ENCODE measurements around the gene RAP1B. TPM values are rescaled to one million over a fixed set of nuclear protein-coding genes. Genes with fewer than 3 reads are reported as not detected.
"Not testable (repeated sequence)": the region's sequence is repeated elsewhere in the genome, so short reads cannot be mapped to it uniquely, and the experiment has no call there.

RAP1B gene
- total RNA-seq, 1 donor from 2014 or later: 134 TPM

DNA sequence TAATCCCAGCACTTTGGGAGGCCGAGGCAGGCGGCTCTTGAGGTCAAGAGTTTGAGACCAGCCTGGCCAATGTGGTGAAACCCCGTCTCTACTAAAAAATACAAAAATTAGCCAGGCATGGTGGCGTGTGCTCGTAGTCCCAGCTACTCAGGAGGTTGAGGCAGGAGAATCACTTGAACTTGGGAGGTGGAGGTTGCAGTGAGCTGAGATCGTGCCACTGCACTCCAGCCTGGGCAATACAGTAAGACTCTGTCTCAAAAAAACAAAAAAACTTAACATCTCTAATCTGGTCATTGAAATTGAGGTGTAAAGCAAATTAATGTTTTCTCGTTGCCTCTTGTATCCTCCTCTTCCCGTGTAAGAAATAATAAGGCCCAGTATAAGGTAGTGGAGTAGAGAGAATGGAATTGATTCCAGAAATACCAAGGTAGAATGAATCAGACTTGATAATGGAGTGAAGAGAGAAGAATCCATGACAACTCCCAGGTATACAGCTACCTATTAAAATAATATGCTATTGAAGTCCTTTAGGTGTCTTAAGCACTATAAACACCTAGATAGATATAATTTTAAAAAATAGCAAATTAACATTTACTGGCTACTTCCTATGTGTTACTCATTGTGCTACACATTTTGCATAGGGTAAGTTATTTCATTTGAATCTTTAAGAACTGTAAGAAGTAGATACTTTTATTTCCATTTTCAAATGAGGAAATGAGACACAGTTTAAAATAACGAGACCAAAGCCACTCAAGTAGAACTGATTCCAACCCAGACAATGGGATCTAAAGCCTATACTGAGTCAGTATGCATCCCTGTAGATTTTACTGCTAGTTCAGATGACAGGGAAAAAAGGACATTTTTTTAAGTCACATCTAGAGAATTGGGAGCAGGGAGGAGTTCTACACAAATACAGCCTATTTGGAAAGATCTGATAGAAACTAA is 23.2 kb downstream of the RAP1B start:
- DNase-seq (ENCODE audit: low read depth in 2 of 2): no peak

DNA sequence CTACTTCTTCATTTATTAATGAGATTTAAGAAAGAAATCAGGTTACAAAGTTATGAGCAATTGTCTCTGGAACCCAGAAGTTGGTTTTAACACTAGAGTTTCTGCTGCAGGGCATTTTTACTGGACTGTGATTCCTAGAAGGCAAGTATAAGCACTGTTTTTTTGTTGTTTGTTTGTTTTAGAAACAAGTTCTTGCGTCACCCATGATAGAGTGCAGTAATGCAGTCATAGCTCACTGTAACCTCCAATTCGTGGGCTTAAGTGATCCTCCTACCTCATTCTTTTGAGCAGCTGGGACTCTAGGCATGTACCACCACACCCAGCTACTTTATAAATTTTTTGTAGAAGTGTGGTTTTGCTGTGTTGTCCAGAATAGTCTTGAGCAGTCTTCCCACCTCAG is 25.6 kb downstream of the RAP1B start:
- DNase-seq (ENCODE audit: low read depth in 2 of 2): no peak

DNA sequence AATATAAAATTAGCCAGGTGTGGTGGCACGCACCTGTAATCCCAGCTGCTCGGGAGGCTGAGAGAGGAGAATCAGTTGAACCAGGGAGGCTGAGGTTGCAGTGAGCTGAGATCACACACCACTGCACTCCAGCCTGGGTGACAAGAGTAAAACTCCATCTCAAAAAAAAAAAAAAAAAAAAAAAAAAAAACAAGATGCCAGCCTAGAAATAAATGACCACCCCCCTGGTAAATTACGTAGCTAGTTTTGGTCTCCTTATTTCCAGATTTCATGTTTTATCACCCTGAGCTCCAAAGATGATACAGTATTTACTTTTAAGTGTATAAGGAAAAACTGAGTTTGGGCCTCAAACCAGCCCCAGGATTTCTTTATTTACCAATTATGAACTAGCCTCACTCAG is 26.7 kb downstream of the RAP1B start:
- DNase-seq (ENCODE audit: low read depth in 2 of 2): not testable (repeated sequence)

DNA sequence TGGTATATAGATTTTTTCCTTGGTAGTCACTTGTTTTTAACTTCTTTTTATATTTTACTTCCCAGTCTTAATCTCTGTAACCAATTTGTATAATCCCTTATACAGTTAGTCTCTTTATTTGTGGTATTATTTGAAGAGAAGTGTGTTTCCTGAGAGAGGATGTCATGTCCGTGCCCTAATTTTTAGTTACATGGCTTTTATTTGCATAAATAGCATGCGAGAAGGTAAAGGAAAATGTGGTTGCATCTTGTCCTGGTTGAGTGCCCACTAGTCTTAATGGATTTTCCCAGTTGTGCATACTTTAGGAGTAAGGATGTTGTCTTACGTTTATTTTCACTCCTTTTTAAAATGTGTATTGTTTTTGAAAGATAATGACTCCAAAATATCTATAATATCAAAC is 27.5 kb downstream of the RAP1B start:
- no peak for DNase-seq (ENCODE audit: low read depth in 2 of 2)

DNA sequence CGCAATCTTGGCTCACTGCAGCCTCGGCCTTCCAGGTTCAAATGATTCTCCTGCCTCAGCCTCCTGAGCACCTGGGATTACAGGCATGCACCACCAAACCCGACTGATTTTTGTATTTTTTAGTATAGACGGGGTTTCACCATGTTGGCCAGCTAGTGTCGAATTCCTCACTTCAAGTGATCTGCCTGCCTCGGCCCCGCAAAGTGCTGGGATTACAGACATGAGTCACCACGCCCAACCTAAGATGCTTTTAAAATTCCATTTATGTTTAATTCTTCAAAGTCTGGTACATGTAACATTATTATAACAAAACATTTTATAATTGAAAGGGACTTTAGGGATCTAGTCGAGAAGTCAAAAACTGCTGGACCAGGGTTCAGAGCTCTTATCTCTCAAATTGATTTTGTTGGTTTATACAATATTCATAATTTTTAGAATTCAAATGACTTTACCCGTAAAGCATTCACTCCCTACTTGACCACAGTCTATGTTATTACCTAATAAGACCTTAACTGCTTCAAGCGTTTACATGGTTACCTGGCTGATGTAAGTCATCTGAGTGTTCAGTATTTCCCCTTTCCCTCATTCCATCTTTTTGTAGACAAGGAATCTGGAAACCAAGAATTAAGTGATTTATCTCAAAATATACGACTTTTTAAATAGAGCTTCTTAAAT is 28.2 kb downstream of the RAP1B start:
- DNase-seq (ENCODE audit: low read depth in 2 of 2): no peak

DNA sequence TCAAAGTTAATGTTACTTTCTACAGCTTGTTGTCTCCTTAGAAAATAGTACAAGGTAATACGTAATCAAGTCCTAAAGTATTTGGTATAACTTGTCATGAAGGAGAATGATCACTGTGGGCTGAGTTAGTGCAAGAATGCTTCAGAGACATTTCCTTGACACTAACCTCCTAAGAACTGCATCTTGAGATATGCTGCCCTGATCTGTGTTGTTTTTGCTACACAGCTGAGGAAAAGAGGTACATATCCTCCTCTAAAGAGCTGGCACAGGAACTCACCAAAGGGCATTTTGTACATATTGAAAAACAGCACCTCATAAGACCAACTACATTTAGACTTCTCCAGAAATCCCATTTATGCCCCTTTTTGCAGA is 28.7 kb downstream of the RAP1B start:
- DNase-seq (ENCODE audit: low read depth in 2 of 2): no peak

DNA sequence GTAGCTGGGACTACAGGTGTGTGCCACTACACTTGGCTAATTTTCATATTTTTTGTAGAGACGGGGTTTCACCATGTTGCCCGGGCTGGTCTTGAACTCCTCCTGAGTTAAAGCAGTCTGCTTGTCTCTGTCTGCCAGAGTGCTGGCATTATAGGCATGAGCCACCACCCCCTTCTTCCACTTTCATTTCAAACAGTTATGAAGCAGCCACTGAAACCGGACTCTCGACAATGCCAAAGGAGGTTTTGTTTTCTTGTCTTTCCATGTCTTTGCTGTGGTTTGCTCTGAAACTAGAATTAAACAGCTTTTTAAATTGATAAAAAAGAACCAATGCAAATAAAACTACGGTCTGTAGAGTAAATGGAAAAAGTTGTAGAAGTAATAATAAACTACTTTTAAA is 30.4 kb downstream of the RAP1B start:
- no peak for DNase-seq (ENCODE audit: low read depth in 2 of 2)

DNA sequence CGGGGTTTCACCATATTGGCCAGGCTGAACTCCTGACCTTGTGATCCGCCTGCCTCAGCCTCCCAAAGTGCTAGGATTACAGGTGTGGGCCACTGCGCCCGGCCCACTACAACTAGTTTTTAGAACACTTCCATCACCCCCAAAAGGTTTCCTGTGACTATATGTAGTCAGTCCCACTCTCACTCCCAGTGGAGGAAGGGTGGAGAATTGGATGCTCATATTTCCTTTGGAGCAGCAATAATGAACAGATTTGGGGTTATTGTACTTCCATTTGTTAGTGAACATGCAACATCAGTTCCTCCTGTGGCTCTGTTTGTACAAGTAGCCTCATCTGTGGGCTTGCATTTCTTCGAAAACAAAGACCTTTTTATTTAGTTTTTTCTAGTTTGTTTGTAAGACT is 35.8 kb downstream of the RAP1B start:
- DNase-seq (ENCODE audit: low read depth in 2 of 2): no peak

DNA sequence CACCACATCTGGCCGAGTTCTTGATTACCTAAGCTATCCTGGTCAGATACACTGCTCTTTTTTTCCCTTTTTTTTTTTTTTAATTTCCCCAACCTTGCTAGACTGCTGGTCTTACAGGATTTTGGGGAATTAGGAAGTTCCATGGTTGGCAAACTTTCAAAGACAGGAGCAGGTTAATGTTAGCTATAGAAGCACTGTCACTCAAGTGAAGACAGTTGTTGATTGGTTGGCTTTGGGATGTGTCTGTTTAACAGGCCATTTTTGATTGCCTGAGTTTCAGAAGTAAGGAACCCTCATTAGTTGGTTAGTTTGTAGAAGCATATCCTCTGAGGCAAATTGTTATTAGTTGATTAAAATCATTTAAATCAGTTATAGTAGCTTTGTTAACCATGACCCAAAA is 36.8 kb downstream of the RAP1B start:
- DNase-seq (ENCODE audit: low read depth in 2 of 2): no peak

DNA sequence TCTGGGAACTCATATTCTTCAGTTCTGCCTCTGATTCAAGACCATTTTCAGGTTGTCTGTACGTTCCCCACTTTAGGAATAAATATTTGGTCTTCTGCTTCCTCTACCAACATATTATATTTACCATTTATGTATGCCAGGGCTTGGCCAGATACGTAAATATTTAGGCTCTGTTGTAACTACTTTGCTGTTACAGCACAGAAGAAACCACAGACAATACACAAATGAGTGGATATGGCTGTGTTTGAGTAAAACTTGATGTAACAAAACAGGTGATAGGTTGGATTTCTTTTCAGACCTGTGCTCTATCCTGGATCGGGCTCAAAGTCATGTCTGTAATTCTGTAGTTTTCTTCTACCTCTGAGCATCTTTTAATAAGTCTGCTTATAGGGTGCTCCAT is 37.5 kb downstream of the RAP1B start:
- DNase-seq (ENCODE audit: low read depth in 2 of 2): no peak

DNA sequence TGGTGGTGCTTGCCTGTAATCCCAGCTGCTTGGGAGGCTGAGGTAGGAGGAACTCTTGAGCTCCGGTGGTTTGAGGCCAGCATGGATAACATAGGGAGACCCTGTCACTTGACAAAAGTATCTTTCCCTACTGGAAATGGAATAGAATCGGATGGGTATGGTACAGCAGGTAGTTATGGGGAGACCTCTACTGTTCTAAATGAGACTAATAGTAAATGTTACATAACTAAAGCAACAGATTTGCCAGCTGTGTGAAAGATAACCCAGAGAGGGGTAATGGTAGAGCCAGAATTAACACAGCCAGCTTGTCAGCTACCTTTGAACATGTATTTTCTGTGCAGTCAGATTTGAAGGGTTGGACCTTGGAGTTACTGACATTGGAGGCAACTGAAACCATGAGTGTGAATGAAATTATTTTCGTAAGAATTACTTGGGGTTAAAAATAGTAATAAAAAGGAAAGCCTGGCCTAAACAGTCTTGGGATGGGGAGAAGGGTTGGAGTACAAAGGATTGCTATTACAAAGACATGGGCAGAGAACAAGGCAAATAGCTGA is 54.4 kb downstream of the RAP1B start:
- DNase-seq (ENCODE audit: low read depth in 2 of 2): peak in 1 of 2 donors; percentile 9

DNA sequence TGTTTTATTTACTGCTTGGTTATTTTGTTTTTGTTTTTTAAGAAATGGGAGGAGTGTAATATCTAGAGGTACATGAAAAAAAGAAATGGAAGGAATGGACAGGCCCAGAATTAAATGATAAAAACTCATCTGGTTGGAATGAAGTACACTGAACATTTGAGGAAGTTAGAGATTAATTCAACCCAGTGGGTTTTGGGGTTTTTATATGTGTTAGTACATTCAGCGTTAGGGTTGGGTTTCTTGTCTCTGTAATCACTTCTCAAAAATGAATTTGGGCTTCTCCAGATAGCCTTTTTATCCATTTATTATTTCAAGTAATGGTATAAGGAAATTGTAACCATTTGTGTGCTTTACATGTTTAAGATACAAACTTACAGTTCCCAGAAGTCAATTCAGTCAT is 56.6 kb downstream of the RAP1B start:
- DNase-seq (ENCODE audit: low read depth in 2 of 2): no peak

DNA sequence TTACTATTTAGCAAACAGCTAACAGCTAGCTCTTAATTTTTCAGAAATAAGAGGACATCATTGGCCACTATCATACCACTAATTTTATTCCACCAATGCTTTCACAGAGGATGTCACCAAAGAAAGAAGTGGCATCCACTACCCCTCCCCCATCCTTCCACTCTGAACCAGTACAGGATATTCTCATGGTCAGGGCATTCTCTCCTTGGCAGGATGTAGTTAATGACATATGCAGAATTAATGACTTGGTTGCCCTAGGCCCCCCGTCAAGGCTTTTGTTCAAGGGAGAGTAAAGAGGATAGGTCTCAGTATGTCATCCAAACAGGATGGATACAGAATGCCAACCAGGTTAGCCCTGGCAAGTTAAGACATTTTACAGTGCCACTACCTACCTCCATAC is 57.2 kb downstream of the RAP1B start:
- DNase-seq (ENCODE audit: low read depth in 2 of 2): peak in 1 of 2 donors; percentile 35

DNA sequence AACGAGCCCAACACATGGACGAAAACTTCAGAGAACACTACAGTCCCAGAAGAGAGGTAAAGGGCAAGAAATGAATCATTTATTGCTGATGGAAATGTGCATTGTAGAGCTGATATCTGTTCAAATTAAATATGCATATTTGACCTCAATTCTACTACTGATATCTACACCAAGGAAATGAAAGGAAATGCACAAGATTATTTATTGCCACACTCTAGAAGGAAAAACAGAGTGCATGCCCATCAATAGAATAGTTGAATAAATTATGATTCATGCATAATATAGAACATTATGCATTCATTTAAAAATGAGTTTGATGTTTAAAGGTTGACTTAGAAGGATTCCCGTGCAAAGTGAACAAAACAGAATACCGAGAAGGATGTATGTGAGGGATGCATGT is 60.5 kb downstream of the RAP1B start:
- DNase-seq (ENCODE audit: low read depth in 2 of 2): no peak

DNA sequence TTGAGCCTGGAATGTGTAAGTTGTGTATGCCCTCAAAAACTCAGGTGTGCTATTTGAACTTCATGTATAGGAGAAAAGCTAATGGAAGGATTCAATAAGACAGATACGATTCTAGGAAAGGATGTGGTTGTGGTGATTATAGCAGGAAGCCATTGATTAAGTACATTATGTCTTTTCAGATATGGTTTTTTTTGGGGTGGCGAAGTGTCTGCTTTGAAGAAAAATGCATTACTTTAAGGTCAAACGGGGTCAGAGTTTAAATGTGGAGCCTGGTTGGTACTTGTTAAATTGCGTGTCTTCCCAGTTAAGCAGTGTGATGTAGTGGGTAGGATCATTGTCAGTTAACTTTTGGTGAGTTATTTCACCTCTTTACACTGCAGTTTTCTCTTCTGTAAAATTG is 63.1 kb downstream of the RAP1B start:
- no peak for DNase-seq (ENCODE audit: low read depth in 2 of 2)

DNA sequence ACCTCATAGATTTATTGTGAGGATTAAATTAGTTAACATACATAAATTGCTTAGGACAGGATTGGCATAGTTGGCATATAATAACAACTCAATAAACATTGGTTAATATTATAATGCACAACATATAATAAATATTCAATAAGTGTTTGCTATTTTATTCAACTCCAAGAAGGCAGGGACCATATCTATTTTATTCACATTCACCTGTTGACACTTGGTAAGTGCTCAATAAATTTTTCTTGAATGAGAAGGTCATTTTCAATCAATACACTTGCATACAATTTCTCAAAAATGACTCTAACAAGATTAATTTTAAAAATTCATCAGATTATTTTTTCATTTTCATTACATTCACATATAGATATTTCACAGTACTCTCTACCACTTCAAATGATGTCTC is 63.7 kb downstream of the RAP1B start:
- DNase-seq (ENCODE audit: low read depth in 2 of 2): no peak

DNA sequence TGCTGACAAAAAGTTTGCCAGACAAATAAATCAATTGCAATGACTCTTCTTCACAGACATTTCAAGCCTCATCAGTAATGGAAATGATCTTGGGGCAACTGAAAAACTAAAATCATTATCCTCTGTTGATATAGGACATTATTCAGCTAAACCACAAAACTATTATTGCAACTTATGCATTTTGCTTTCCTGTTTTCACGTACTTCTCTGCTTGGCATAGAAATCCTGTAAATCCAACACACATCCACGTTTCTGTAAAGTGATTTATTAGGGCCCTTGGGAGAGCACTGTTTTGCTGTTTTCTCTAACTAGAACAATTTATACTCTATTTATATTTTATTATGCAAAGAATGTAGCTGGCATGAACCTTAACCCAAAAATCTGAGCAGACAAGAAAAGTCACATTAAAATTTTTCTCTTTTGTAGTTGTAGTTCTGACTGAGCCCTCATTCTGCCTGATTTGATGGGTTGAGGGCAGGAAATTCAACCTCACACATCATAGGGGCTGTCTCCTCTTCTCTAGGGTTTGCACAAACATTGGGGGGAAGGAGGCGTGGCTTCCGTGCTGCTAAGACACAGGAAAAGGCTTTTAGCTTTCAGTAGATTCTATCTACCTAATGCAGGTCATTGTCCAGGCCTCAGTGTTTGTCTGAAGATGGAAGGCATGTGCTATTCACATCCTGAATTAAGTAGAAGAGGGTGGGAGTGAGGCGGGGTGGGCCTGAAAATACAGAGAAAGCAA is 64.6 kb downstream of the RAP1B start:
- DNase-seq (ENCODE audit: low read depth in 2 of 2): peak; percentile 14 to 47

DNA sequence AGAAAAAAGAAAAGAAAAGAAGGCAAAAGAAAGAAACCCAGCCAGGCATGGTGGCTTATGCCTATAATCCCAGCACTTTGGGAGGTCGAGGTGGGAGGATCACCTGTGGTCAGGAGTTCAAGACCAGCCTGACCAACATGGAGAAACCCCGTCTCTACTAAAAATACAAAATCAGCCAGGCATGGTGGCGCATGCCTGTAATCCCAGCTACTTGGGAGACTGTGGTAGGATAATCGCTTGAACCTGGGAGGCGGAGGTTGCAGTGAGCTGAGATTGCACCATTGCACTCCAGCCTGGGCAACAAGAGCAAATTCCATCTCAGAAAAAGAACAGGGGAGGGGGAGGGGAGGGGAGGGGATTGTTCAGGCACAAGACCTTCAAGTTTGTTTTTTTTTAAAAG is 66.2 kb downstream of the RAP1B start:
- DNase-seq (ENCODE audit: low read depth in 2 of 2): not testable (repeated sequence)

DNA sequence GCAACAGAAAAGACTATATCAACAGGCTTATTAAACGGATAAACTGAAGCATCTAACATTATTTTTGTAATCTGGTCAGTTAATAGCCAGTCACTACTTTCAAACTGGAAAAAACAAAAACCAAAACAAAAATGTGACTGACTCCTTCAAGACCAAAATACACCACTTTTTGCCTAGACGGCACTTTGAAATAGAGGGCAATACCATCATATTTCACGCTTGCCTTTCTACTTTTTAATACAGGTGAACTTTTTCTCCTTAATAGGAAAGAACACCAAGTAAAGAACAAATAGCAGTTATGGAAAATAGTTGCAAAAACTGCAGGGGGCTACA is 75.5 kb downstream of the RAP1B start:
- no peak for DNase-seq (ENCODE audit: low read depth in 2 of 2)

DNA sequence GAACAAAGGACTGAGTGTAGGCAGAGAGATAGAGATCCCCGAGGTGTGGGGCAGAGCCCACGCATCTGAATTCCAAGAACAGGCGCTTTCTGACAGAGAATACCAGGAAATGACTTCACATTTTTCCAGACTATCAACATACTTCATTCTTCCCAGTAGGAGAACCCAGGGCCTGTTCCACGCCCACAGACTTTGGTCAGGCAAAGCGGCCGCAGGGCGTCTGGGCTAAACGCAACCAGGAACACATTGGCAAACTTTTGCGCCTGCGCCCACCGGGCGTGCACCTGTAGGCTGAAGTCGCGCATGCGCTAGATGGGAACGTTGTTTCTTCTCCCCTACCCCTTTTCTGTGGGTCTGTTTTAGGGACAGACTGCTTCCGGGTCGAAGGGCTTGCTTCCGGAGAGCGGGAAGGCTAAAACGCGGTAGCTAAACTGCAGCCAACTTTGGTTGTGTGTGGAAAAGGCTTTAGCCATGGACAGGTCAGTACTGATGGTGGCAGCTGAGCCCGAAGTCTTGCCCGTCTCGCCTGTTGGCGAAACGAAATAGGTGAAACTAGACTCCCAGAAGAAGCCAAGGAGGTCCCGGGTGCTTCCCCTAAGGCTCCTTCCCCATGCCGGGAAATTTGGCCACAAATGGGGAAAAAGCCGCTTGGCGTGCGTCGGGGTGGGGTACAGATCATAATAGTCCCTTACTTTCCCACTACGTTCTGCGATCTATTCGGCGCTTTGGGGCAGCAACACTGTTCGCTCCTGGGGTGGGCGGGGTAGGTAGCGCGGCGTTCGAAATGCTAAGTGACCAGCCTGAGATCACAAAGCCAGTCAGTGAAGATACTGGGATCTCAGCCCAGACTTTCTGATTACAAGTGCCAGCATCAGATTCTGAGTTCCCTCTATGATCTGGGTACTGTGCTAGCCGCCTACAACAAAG is 76.2 kb downstream of the RAP1B start, which contains the start of gene NUP107:
Gene NUP107 (plus strand): TSS at position 384 of the 927 bp plus-strand sequence. CDS start 88 bp downstream, at position 472.
- DNase-seq (ENCODE audit: low read depth in 2 of 2): peak; percentile 99 to 100

DNA sequence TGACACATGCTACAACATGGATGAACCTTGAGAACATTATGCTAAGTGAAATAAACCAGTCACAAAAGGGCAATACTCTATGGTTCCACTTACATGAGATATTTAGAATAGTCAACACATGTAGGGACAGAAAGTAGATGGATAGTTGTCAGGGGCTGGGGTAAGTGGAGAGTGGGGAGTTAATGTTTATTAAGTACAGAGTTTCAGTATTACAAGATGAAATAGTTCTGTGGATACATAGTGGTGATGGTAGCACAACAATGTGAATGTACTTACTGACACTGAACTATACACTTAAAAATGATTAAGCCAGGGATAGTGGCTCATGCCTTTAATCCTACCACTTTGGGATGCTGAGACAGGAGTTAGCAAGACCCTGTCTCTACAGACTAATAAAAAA is 84.8 kb downstream of the RAP1B start:
- no peak for DNase-seq (ENCODE audit: low read depth in 2 of 2)
